CD14-positive monocyte (primary cell): Measurements from ENCODE around the gene CLDND2. TPM values are rescaled to one million over a fixed set of nuclear protein-coding genes. Genes with fewer than 3 reads are reported as not detected.

Source experiments
- DNase-seq, 3 donors: peaks; one replicate each; pipeline ENCODE4 v3.0.0-alpha.2; 2011 to 2022
- H2AFZ ChIP-seq: 2 replicates; pipeline ENCODE4 v1.6.0; 2012; ENCODE audit warnings: mild to moderate bottlenecking, low read depth, low read length, inconsistent platforms; ENCODE audit not compliant: insufficient read depth, poor library complexity, severe bottlenecking
- H3K27ac ChIP-seq, 2 donors: 1 replicate in 1 of 2; 2 replicates in 1 of 2; pipeline ENCODE4 v1.5.1; 2012 to 2013; ENCODE audit warnings: low read length in 2 of 2, control low read depth in 1 of 2, inconsistent platforms in 1 of 2, low read depth in 1 of 2, mild to moderate bottlenecking in 1 of 2
- H3K27me3 ChIP-seq, 2 donors: one replicate each; pipeline versions ENCODE4 v1.6.0 to v1.6.1; 2011 to 2013; ENCODE audit warnings: low read length in 2 of 2; ENCODE audit not compliant: control insufficient read depth in 2 of 2, insufficient read depth in 2 of 2
- H3K36me3 ChIP-seq, 2 donors: replicated peaks in 1 of 2; 1 replicate in 1 of 2; 2 replicates in 1 of 2; pipeline versions ENCODE4 v1.5.1 to v1.6.1; 2012 to 2013; ENCODE audit warnings: low read length in 2 of 2, control low read depth in 1 of 2, inconsistent platforms in 1 of 2, mild to moderate bottlenecking in 1 of 2; ENCODE audit not compliant: insufficient read depth in 2 of 2, control insufficient read depth in 1 of 2
- H3K4me1 ChIP-seq, 2 donors: 1 replicate in 1 of 2; 2 replicates in 1 of 2; pipeline versions ENCODE4 v1.5.1 to v1.6.1; 2012 to 2013; ENCODE audit warnings: low read length in 2 of 2, control low read depth in 1 of 2, inconsistent platforms in 1 of 2, mild to moderate bottlenecking in 1 of 2, moderate library complexity in 1 of 2; ENCODE audit not compliant: insufficient read depth in 2 of 2, control insufficient read depth in 1 of 2
- H3K4me2 ChIP-seq: replicated peaks from 2 replicates; pipeline ENCODE3; 2012; ENCODE audit warnings: low read length, moderate library complexity, mild to moderate bottlenecking; ENCODE audit not compliant: poor library complexity, severe bottlenecking; ENCODE audit errors: extremely low read depth
- H3K4me3 ChIP-seq, 3 experiments: fragments of 200-600 bp in 1 of 3; sonication (generic) in 1 of 3; replicated peaks in 1 of 3; 1 replicate in 2 of 3; 2 replicates in 1 of 3; pipeline ENCODE4 v1.5.1; 2011 to 2013; ENCODE audit warnings: low read length in 3 of 3, mild to moderate bottlenecking in 3 of 3, control low read depth in 2 of 3, low read depth in 2 of 3, inconsistent platforms in 1 of 3, moderate library complexity in 1 of 3
- H3K79me2 ChIP-seq: 2 replicates; pipeline ENCODE4 v1.6.0; 2012; ENCODE audit warnings: mild to moderate bottlenecking, control low read depth, inconsistent platforms, low read length, moderate library complexity; ENCODE audit not compliant: insufficient read depth
- H3K9ac ChIP-seq: 2 replicates; pipeline ENCODE4 v1.6.0; 2017; ENCODE audit warnings: low read length, mild to moderate bottlenecking; ENCODE audit not compliant: insufficient read depth, poor library complexity, severe bottlenecking
- H3K9me3 ChIP-seq, 2 donors: replicated peaks in 1 of 2; 1 replicate in 1 of 2; 2 replicates in 1 of 2; pipeline versions ENCODE4 v1.5.1 to v1.6.1; 2012 to 2013; ENCODE audit warnings: low read length in 2 of 2, control low read depth in 1 of 2; ENCODE audit not compliant: control insufficient read depth in 1 of 2, insufficient read depth in 1 of 2
- H4K20me1 ChIP-seq: 2 replicates; pipeline ENCODE4 v1.6.0; 2012; ENCODE audit warnings: mild to moderate bottlenecking, low read length, control low read depth, moderate library complexity; ENCODE audit not compliant: insufficient read depth
- H3K27ac Mint-ChIP-seq, 7 donors: one replicate each; pipeline ENCODE4 v1.8.0; 2020; ENCODE audit warnings: mild to moderate bottlenecking in 7 of 7, mixed read lengths in 7 of 7, moderate library complexity in 6 of 7, inconsistent platforms in 2 of 7
- H3K27me3 Mint-ChIP-seq, 3 donors: one replicate each; pipeline ENCODE4 v1.8.0; 2021 to 2022; ENCODE audit warnings: low read depth in 3 of 3, mild to moderate bottlenecking in 3 of 3, mixed read lengths in 3 of 3, moderate library complexity in 3 of 3, inconsistent platforms in 1 of 3
- H3K36me3 Mint-ChIP-seq, 2 donors: one replicate each; pipeline ENCODE4 v1.8.0; 2020; ENCODE audit warnings: mixed read lengths in 2 of 2, inconsistent platforms in 1 of 2, mild to moderate bottlenecking in 1 of 2
- H3K4me1 Mint-ChIP-seq: one replicate; pipeline ENCODE4 v1.8.0; 2020; ENCODE audit warnings: mild to moderate bottlenecking, mixed read lengths
- H3K4me3 Mint-ChIP-seq, 2 donors: one replicate each; pipeline ENCODE4 v1.8.0; 2020; ENCODE audit warnings: mild to moderate bottlenecking in 2 of 2, mixed read lengths in 2 of 2, moderate library complexity in 1 of 2
- H3K9me3 Mint-ChIP-seq, 7 donors: one replicate each; pipeline ENCODE4 v1.8.0; 2020 to 2022; ENCODE audit warnings: mixed read lengths in 7 of 7, mild to moderate bottlenecking in 6 of 7, moderate library complexity in 6 of 7, inconsistent platforms in 2 of 7
- CTCF ChIP-seq: fragments of 200-600 bp; IDR thresholded peaks from one replicate; pipeline ENCODE4 v1.8.0; 2022; ENCODE audit warnings: antibody characterized with exemption, mild to moderate bottlenecking
- WGBS: methylation state at CpG from one replicate; pipeline ENCODE4 v1.1.5; 2013; ENCODE audit warnings: missing lambda C conversion rate; ENCODE audit not compliant: insufficient coverage; 5-methylcytosine and 5-hydroxymethylcytosine counted together
- intact Hi-C, 2 donors: fragments of 100-400 bp; cut with micrococcal nuclease; formaldehyde crosslinking; loops; one replicate each; pipeline versions ENCODE4 v1.15.0 to v1.15.1; 2023
- polyA plus RNA-seq, 3 donors: library from polyadenylated mRNA; depleted of rRNA in 1 of 3; unstranded in 2 of 3; stranded (reverse) in 1 of 3; fragments of 300-500 nt in 2 of 3; fragments of >200 nt in 1 of 3; fragmentation: Illumina TruSeq in 2 of 3; gene quantifications; 1 replicate in 2 of 3; 2 replicates in 1 of 3; pipeline ENCODE4 v1.2.3, GENCODE V29; 2012 to 2021

Gene CLDND2
- polyA plus RNA-seq, 3 donors: 0.08 TPM; not detected in 2

- Mint-ChIP-seq H3K4me1 (peaks cover 71% of the 10 kb centered on the region), H3K27ac (peak overlapping the region; percentile 25 to 89 (median 82)), H3K9me3 (peaks cover 0 to 1% (median 0%) of the 10 kb centered on the region in 7 donors), H3K4me3 (peak overlapping the region; percentile 59 to 73), H3K27me3 (peaks cover 0 to 2% (median 0%) of the 10 kb centered on the region in 3 donors), H3K36me3 (peaks cover 0 to 1% of the 10 kb centered on the region in 2 donors)
- peak overlapping the region; percentile 57 for H3K9ac ChIP-seq
- DNase-seq: no peak
- H2AFZ ChIP-seq: peak overlapping the region; percentile 79
- intact Hi-C loops: no loop called here
- H3K27me3 ChIP-seq: no peaks in the 10 kb centered on the region
- WGBS: 60% methylated on average over 18 of the region's 18 CpGs
- H3K9me3 ChIP-seq: no peaks in the 10 kb centered on the region
- peaks cover 51 to 73% of the 10 kb centered on the region in 2 donors for H3K4me1 ChIP-seq
- H3K27ac ChIP-seq: peak overlapping the region; percentile 47 to 81
- H3K4me2 ChIP-seq: peak overlapping the region; percentile 62
- H3K79me2 ChIP-seq: peaks cover 43% of the 10 kb centered on the region
- no peak for TF ChIP-seq CTCF
- peak overlapping the region in 1 of 3 experiments; percentile 62 for H3K4me3 ChIP-seq
- H4K20me1 ChIP-seq: no peaks in the 10 kb centered on the region
- no peaks in the 10 kb centered on the region for H3K36me3 ChIP-seq
Measured at GRCh38 chr19:51372021-51372648, 3.3 kb upstream of the CLDND2 start.

- Histone ChIP-seq H3K4me2 (peak overlapping the region; percentile 62), H3K36me3 (no peaks in the 10 kb centered on the region), H3K9ac (no peak overlapping the region), H3K9me3 (no peaks in the 10 kb centered on the region), H4K20me1 (no peaks in the 10 kb centered on the region), H2AFZ (peak overlapping the region; percentile 79), H3K4me1 (peaks cover 57 to 80% of the 10 kb centered on the region in 2 donors), H3K27ac (peak overlapping the region in 1 of 2 donors; percentile 81), H3K79me2 (peaks cover 47% of the 10 kb centered on the region), H3K4me3 (peak overlapping the region in 1 of 3 experiments; percentile 62), H3K27me3 (no peaks in the 10 kb centered on the region)
- no peak for TF ChIP-seq CTCF
- Mint-ChIP-seq H3K27ac (peak overlapping the region in 1 of 7 donors; percentile 81), H3K9me3 (peaks cover 0 to 1% (median 0%) of the 10 kb centered on the region in 7 donors), H3K36me3 (peaks cover 0 to 1% of the 10 kb centered on the region in 2 donors), H3K27me3 (peaks cover 0 to 6% (median 0%) of the 10 kb centered on the region in 3 donors), H3K4me3 (peak overlapping the region in 1 of 2 donors; percentile 59), H3K4me1 (peaks cover 75% of the 10 kb centered on the region)
- no peak for DNase-seq
- intact Hi-C loops: no loop called here
- WGBS: 67% methylated on average over 1 of the region's 8 CpGs
Measured at GRCh38 chr19:51371186-51371690, 2.4 kb upstream of the CLDND2 start.
